Suppressor macrophage treated with lipopolysaccharide for 1 hour (primary cell): Measurements from ENCODE around the gene TXNDC16.

Source experiments
- DNase-seq, 3 donors: peaks; one replicate each; pipeline ENCODE4 v3.0.0-alpha.2; 2020 to 2022

The TXNDC16 gene

GRCh38 chr14:52443506-52443905 is 108.8 kb downstream of the TXNDC16 start:
- DNase-seq: no peak

- DNase-seq: no peak
Observed at GRCh38 chr14:52442602-52443001, 109.7 kb downstream of the TXNDC16 start.

- peak in 2 of 3 donors; percentile 11 to 18 for DNase-seq
Observed at GRCh38 chr14:52442166-52442565, 110.1 kb downstream of the TXNDC16 start.

GRCh38 chr14:52439476-52439875 is 112.8 kb downstream of the TXNDC16 start:
- no peak for DNase-seq

- DNase-seq: no peak
Observed at GRCh38 chr14:52434955-52435354, 117.3 kb downstream of the TXNDC16 start.

GRCh38 chr14:52430474-52430873 is 121.8 kb downstream of the TXNDC16 start:
- no peak for DNase-seq

GRCh38 chr14:52429451-52429850 is 122.9 kb downstream of the TXNDC16 start:
- no peak for DNase-seq

GRCh38 chr14:52427460-52427859 is 124.8 kb downstream of the TXNDC16 start:
- peak in 1 of 3 donors; percentile 15 for DNase-seq

GRCh38 chr14:52422650-52423356 is 129.5 kb downstream of the TXNDC16 start:
- peak in 2 of 3 donors; percentile 31 to 34 for DNase-seq

- DNase-seq: no peak
Observed at GRCh38 chr14:52417139-52417538, 135.2 kb downstream of the TXNDC16 start.

- DNase-seq: no peak
Observed at GRCh38 chr14:52413729-52414408, 138.4 kb downstream of the TXNDC16 start.

GRCh38 chr14:52412426-52412825 is 139.9 kb downstream of the TXNDC16 start:
- DNase-seq: no peak

- DNase-seq: no peak
Observed at GRCh38 chr14:52405314-52405713, 147.0 kb downstream of the TXNDC16 start.

GRCh38 chr14:52402812-52403526 is 149.3 kb downstream of the TXNDC16 start:
- DNase-seq: peak; percentile 72 to 86 (median 82)

GRCh38 chr14:52400846-52401245 is 151.5 kb downstream of the TXNDC16 start:
- peak; percentile 20 to 55 (median 45) for DNase-seq

- DNase-seq: no peak
Observed at GRCh38 chr14:52399921-52400595, 152.2 kb downstream of the TXNDC16 start.

- DNase-seq: no peak
Observed at GRCh38 chr14:52399104-52399503, 153.2 kb downstream of the TXNDC16 start.

- no peak for DNase-seq
Observed at GRCh38 chr14:52397844-52398243, 154.5 kb downstream of the TXNDC16 start.

- peak; percentile 72 to 77 (median 75) for DNase-seq
Observed at GRCh38 chr14:52395728-52396127, 156.6 kb downstream of the TXNDC16 start.

GRCh38 chr14:52391881-52392615 is 160.3 kb downstream of the TXNDC16 start:
- no peak for DNase-seq
